CD14-positive monocyte (primary cell): Measurements from ENCODE around the gene AKTIP. TPM values are rescaled to one million over a fixed set of nuclear protein-coding genes. Genes with fewer than 3 reads are reported as not detected.

ENCODE experiments used
- DNase-seq, 3 donors: peaks; one replicate each; pipeline ENCODE4 v3.0.0-alpha.2; 2011 to 2022
- H2AFZ ChIP-seq: 2 replicates; pipeline ENCODE4 v1.6.0; 2012; ENCODE audit warnings: mild to moderate bottlenecking, low read depth, low read length, inconsistent platforms; ENCODE audit not compliant: insufficient read depth, poor library complexity, severe bottlenecking
- H3K27ac ChIP-seq, 2 donors: 1 replicate in 1 of 2; 2 replicates in 1 of 2; pipeline ENCODE4 v1.5.1; 2012 to 2013; ENCODE audit warnings: low read length in 2 of 2, control low read depth in 1 of 2, inconsistent platforms in 1 of 2, low read depth in 1 of 2, mild to moderate bottlenecking in 1 of 2
- H3K27me3 ChIP-seq, 2 donors: one replicate each; pipeline versions ENCODE4 v1.6.0 to v1.6.1; 2011 to 2013; ENCODE audit warnings: low read length in 2 of 2; ENCODE audit not compliant: control insufficient read depth in 2 of 2, insufficient read depth in 2 of 2
- H3K36me3 ChIP-seq, 2 donors: replicated peaks in 1 of 2; 1 replicate in 1 of 2; 2 replicates in 1 of 2; pipeline versions ENCODE4 v1.5.1 to v1.6.1; 2012 to 2013; ENCODE audit warnings: low read length in 2 of 2, control low read depth in 1 of 2, inconsistent platforms in 1 of 2, mild to moderate bottlenecking in 1 of 2; ENCODE audit not compliant: insufficient read depth in 2 of 2, control insufficient read depth in 1 of 2
- H3K4me1 ChIP-seq, 2 donors: 1 replicate in 1 of 2; 2 replicates in 1 of 2; pipeline versions ENCODE4 v1.5.1 to v1.6.1; 2012 to 2013; ENCODE audit warnings: low read length in 2 of 2, control low read depth in 1 of 2, inconsistent platforms in 1 of 2, mild to moderate bottlenecking in 1 of 2, moderate library complexity in 1 of 2; ENCODE audit not compliant: insufficient read depth in 2 of 2, control insufficient read depth in 1 of 2
- H3K4me2 ChIP-seq: replicated peaks from 2 replicates; pipeline ENCODE3; 2012; ENCODE audit warnings: low read length, moderate library complexity, mild to moderate bottlenecking; ENCODE audit not compliant: poor library complexity, severe bottlenecking; ENCODE audit errors: extremely low read depth
- H3K4me3 ChIP-seq, 3 experiments: fragments of 200-600 bp in 1 of 3; sonication (generic) in 1 of 3; replicated peaks in 1 of 3; 1 replicate in 2 of 3; 2 replicates in 1 of 3; pipeline ENCODE4 v1.5.1; 2011 to 2013; ENCODE audit warnings: low read length in 3 of 3, mild to moderate bottlenecking in 3 of 3, control low read depth in 2 of 3, low read depth in 2 of 3, inconsistent platforms in 1 of 3, moderate library complexity in 1 of 3
- H3K79me2 ChIP-seq: 2 replicates; pipeline ENCODE4 v1.6.0; 2012; ENCODE audit warnings: mild to moderate bottlenecking, control low read depth, inconsistent platforms, low read length, moderate library complexity; ENCODE audit not compliant: insufficient read depth
- H3K9ac ChIP-seq: 2 replicates; pipeline ENCODE4 v1.6.0; 2017; ENCODE audit warnings: low read length, mild to moderate bottlenecking; ENCODE audit not compliant: insufficient read depth, poor library complexity, severe bottlenecking
- H3K9me3 ChIP-seq, 2 donors: replicated peaks in 1 of 2; 1 replicate in 1 of 2; 2 replicates in 1 of 2; pipeline versions ENCODE4 v1.5.1 to v1.6.1; 2012 to 2013; ENCODE audit warnings: low read length in 2 of 2, control low read depth in 1 of 2; ENCODE audit not compliant: control insufficient read depth in 1 of 2, insufficient read depth in 1 of 2
- H4K20me1 ChIP-seq: 2 replicates; pipeline ENCODE4 v1.6.0; 2012; ENCODE audit warnings: mild to moderate bottlenecking, low read length, control low read depth, moderate library complexity; ENCODE audit not compliant: insufficient read depth
- H3K27ac Mint-ChIP-seq, 7 donors: one replicate each; pipeline ENCODE4 v1.8.0; 2020; ENCODE audit warnings: mild to moderate bottlenecking in 7 of 7, mixed read lengths in 7 of 7, moderate library complexity in 6 of 7, inconsistent platforms in 2 of 7
- H3K27me3 Mint-ChIP-seq, 3 donors: one replicate each; pipeline ENCODE4 v1.8.0; 2021 to 2022; ENCODE audit warnings: low read depth in 3 of 3, mild to moderate bottlenecking in 3 of 3, mixed read lengths in 3 of 3, moderate library complexity in 3 of 3, inconsistent platforms in 1 of 3
- H3K36me3 Mint-ChIP-seq, 2 donors: one replicate each; pipeline ENCODE4 v1.8.0; 2020; ENCODE audit warnings: mixed read lengths in 2 of 2, inconsistent platforms in 1 of 2, mild to moderate bottlenecking in 1 of 2
- H3K4me1 Mint-ChIP-seq: one replicate; pipeline ENCODE4 v1.8.0; 2020; ENCODE audit warnings: mild to moderate bottlenecking, mixed read lengths
- H3K4me3 Mint-ChIP-seq, 2 donors: one replicate each; pipeline ENCODE4 v1.8.0; 2020; ENCODE audit warnings: mild to moderate bottlenecking in 2 of 2, mixed read lengths in 2 of 2, moderate library complexity in 1 of 2
- H3K9me3 Mint-ChIP-seq, 7 donors: one replicate each; pipeline ENCODE4 v1.8.0; 2020 to 2022; ENCODE audit warnings: mixed read lengths in 7 of 7, mild to moderate bottlenecking in 6 of 7, moderate library complexity in 6 of 7, inconsistent platforms in 2 of 7
- CTCF ChIP-seq: fragments of 200-600 bp; IDR thresholded peaks from one replicate; pipeline ENCODE4 v1.8.0; 2022; ENCODE audit warnings: antibody characterized with exemption, mild to moderate bottlenecking
- WGBS: methylation state at CpG from one replicate; pipeline ENCODE4 v1.1.5; 2013; ENCODE audit warnings: missing lambda C conversion rate; ENCODE audit not compliant: insufficient coverage; 5-methylcytosine and 5-hydroxymethylcytosine counted together
- intact Hi-C, 2 donors: fragments of 100-400 bp; cut with micrococcal nuclease; formaldehyde crosslinking; loops; one replicate each; pipeline versions ENCODE4 v1.15.0 to v1.15.1; 2023
- polyA plus RNA-seq, 3 donors: library from polyadenylated mRNA; depleted of rRNA in 1 of 3; unstranded in 2 of 3; stranded (reverse) in 1 of 3; fragments of 300-500 nt in 2 of 3; fragments of >200 nt in 1 of 3; fragmentation: Illumina TruSeq in 2 of 3; gene quantifications; 1 replicate in 2 of 3; 2 replicates in 1 of 3; pipeline ENCODE4 v1.2.3, GENCODE V29; 2012 to 2021

The AKTIP gene
- polyA plus RNA-seq, 3 donors = 5.8 to 9.9 (median 8.7) TPM

GRCh38 chr16:53511403-53512280 is 8.6 kb upstream of the AKTIP start:
- no peaks in the 10 kb centered on the region for H3K36me3 ChIP-seq
- Mint-ChIP-seq H3K27ac (peak overlapping the region in 3 of 7 donors; percentile 14 to 57 (median 32)), H3K27me3 (peaks cover 15 to 29% (median 23%) of the 10 kb centered on the region in 3 donors), H3K36me3 (no peaks in the 10 kb centered on the region), H3K4me1 (peaks cover 7% of the 10 kb centered on the region), H3K9me3 (peaks cover 0 to 22% (median 15%) of the 10 kb centered on the region in 7 donors), H3K4me3 (no peak overlapping the region)
- H3K27me3 ChIP-seq = peaks cover 0 to 2% of the 10 kb centered on the region in 2 donors
- no peaks in the 10 kb centered on the region for H4K20me1 ChIP-seq
- no peak for TF ChIP-seq CTCF
- H2AFZ ChIP-seq = no peak overlapping the region
- intact Hi-C loops = no loop called here
- H3K9ac ChIP-seq = no peak overlapping the region
- 94% methylated on average over 4 of the region's 12 CpGs for WGBS
- H3K9me3 ChIP-seq = no peaks in the 10 kb centered on the region
- H3K4me2 ChIP-seq = no peak overlapping the region
- H3K79me2 ChIP-seq = no peaks in the 10 kb centered on the region
- no peak for DNase-seq
- no peak overlapping the region for H3K4me3 ChIP-seq
- no peak overlapping the region for H3K27ac ChIP-seq
- H3K4me1 ChIP-seq = peaks cover 0 to 5% of the 10 kb centered on the region in 2 donors

DNA sequence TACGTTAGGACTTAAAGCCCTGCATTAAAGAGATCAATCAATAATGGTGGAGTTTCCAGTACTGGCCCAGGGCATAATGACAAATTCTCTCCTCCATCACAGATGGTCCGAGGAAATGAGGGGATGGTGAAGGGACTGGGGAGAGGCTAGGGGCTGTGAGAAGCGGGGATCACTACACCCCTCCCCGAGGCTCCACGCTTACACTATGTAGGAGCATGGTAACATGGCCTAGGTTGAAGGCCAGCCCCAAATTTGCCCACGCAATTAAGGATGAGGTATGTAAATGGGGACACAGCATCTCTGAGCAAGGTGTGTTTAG is 8.0 kb upstream of the AKTIP start:
- Histone ChIP-seq H3K9me3 (no peaks in the 10 kb centered on the region), H3K27ac (no peak overlapping the region), H3K4me2 (no peak overlapping the region), H3K9ac (no peak overlapping the region), H3K27me3 (peaks cover 2 to 3% of the 10 kb centered on the region in 2 donors), H3K4me3 (no peak overlapping the region), H3K79me2 (no peaks in the 10 kb centered on the region), H2AFZ (peak overlapping the region; percentile 24), H3K4me1 (peaks cover 0 to 5% of the 10 kb centered on the region in 2 donors), H3K36me3 (no peaks in the 10 kb centered on the region), H4K20me1 (no peaks in the 10 kb centered on the region)
- Mint-ChIP-seq H3K9me3 (peaks cover 0 to 22% (median 15%) of the 10 kb centered on the region in 7 donors), H3K27me3 (peaks cover 15 to 29% (median 26%) of the 10 kb centered on the region in 3 donors), H3K27ac (peak overlapping the region in 1 of 7 donors; percentile 32), H3K4me3 (no peak overlapping the region), H3K4me1 (peaks cover 7% of the 10 kb centered on the region), H3K36me3 (no peaks in the 10 kb centered on the region)
- 93% methylated on average over 4 of the region's 6 CpGs for WGBS
- intact Hi-C loops = no loop called here
- no peak for TF ChIP-seq CTCF
- DNase-seq = no peak
